ENCODE measurements around the gene ELFN1.

The ELFN1 gene

GRCh38 chr7:1740214-1740613 is 70.1 kb downstream of the ELFN1 start:
- no peak for DNase-seq (ENCODE audit: low read depth in 1 of 2, low spot score in 1 of 2)
- Histone ChIP-seq H3K4me3 (replicated peaks; ENCODE audit: insufficient read depth, low read length) (no peak overlapping the region), H3K27ac (replicated peaks) (no peak overlapping the region), H3K27me3 (ENCODE audit: insufficient read depth, poor library complexity, severe bottlenecking) (peaks cover 9% of the 10 kb centered on the region)
- no peak for TF ChIP-seq REST (IDR thresholded peaks at IDR 0.05; ENCODE audit: insufficient replicate concordance, low read depth)
- no peak for TF ChIP-seq GABPA (IDR thresholded peaks at IDR 0.05; ENCODE audit: low read depth)
- no peak for TF ChIP-seq POLR2AphosphoS5 (IDR thresholded peaks at IDR 0.05; ENCODE audit: low read depth)
- no peak for TF ChIP-seq CTCF (IDR thresholded peaks at IDR 0.05; ENCODE audit: insufficient read depth, low read length)
- TF ChIP-seq SPI1 (IDR thresholded peaks at IDR 0.05; ENCODE audit: borderline replicate concordance, low read depth): no peak

GRCh38 chr7:1741246-1741645 is 71.2 kb downstream of the ELFN1 start:
- Histone ChIP-seq H3K4me3 (replicated peaks; ENCODE audit: insufficient read depth, low read length) (no peak overlapping the region), H3K27ac (replicated peaks) (no peak overlapping the region), H3K27me3 (ENCODE audit: insufficient read depth, poor library complexity, severe bottlenecking) (peaks cover 9% of the 10 kb centered on the region)
- TF ChIP-seq CTCF (IDR thresholded peaks at IDR 0.05; ENCODE audit: insufficient read depth, low read length) (no peak), REST (IDR thresholded peaks at IDR 0.05; ENCODE audit: insufficient replicate concordance, low read depth) (no peak), GABPA (IDR thresholded peaks at IDR 0.05; ENCODE audit: low read depth) (no peak), POLR2AphosphoS5 (IDR thresholded peaks at IDR 0.05; ENCODE audit: low read depth) (no peak), SPI1 (IDR thresholded peaks at IDR 0.05; ENCODE audit: borderline replicate concordance, low read depth) (no peak)
- no peak for DNase-seq (ENCODE audit: low read depth in 1 of 2, low spot score in 1 of 2)

- no peak overlapping the region for H3K27ac ChIP-seq (replicated peaks)
- no peak for TF ChIP-seq POLR2AphosphoS5 (IDR thresholded peaks at IDR 0.05; ENCODE audit: low read depth)
- no peak for TF ChIP-seq SPI1 (IDR thresholded peaks at IDR 0.05; ENCODE audit: borderline replicate concordance, low read depth)
- no peak for TF ChIP-seq REST (IDR thresholded peaks at IDR 0.05; ENCODE audit: insufficient replicate concordance, low read depth)
- no peak for TF ChIP-seq CTCF (IDR thresholded peaks at IDR 0.05; ENCODE audit: insufficient read depth, low read length)
- TF ChIP-seq GABPA (IDR thresholded peaks at IDR 0.05; ENCODE audit: low read depth): no peak
- H3K27me3 ChIP-seq (ENCODE audit: insufficient read depth, poor library complexity, severe bottlenecking): peaks cover 9% of the 10 kb centered on the region
- no peak for DNase-seq (ENCODE audit: low read depth in 1 of 2, low spot score in 1 of 2)
- no peak overlapping the region for H3K4me3 ChIP-seq (replicated peaks; ENCODE audit: insufficient read depth, low read length)
Measured at GRCh38 chr7:1741751-1742554, 71.9 kb downstream of the ELFN1 start.
